Measurements from ENCODE around the gene PTPRF.
"Not testable (repeated sequence)": the region's sequence is repeated elsewhere in the genome, so short reads cannot be mapped to it uniquely, and the experiment has no call there.

The PTPRF gene

GRCh38 chr1:43548285-43549271 lies 17.9 kb downstream of the PTPRF start:
- Histone ChIP-seq H3K27ac (no peak overlapping the region), H3K36me3 (replicated peaks) (peaks cover under 1% of the 10 kb centered on the region), H3K27me3 (replicated peaks) (no peaks in the 10 kb centered on the region), H3K4me3 (ENCODE audit: low read depth, low read length) (no peak overlapping the region)
- in situ Hi-C loops (cut with HindIII; ENCODE audit: low pct_ligation_motif_present, low sequenced_read_pairs) = no loop called here
- no peak for TF ChIP-seq CTCF (IDR thresholded peaks at IDR 0.05; ENCODE audit: low read depth, low read length, missing control alignments)
- DNase-seq = no peak

- H3K36me3 ChIP-seq (replicated peaks); DNase-seq; H3K27me3 ChIP-seq (replicated peaks); H3K27ac ChIP-seq; H3K4me3 ChIP-seq (ENCODE audit: low read depth, low read length); in situ Hi-C loops (cut with HindIII; ENCODE audit: low pct_ligation_motif_present, low sequenced_read_pairs): not testable (repeated sequence)
Observed at GRCh38 chr1:43549394-43549793, 18.7 kb downstream of the PTPRF start.

- H3K4me3 ChIP-seq (ENCODE audit: low read depth, low read length) = peak overlapping the region; percentile 20
- H3K27me3 ChIP-seq (replicated peaks) = no peaks in the 10 kb centered on the region
- in situ Hi-C loops (cut with HindIII; ENCODE audit: low pct_ligation_motif_present, low sequenced_read_pairs) = no loop called here
- peaks cover 7% of the 10 kb centered on the region for H3K36me3 ChIP-seq (replicated peaks)
- no peak overlapping the region for H3K27ac ChIP-seq
- no peak for DNase-seq
- no peak for TF ChIP-seq CTCF (IDR thresholded peaks at IDR 0.05; ENCODE audit: low read depth, low read length, missing control alignments)
Observed at GRCh38 chr1:43549921-43550597, 19.4 kb downstream of the PTPRF start.

GRCh38 chr1:43550598-43551246 lies 20.0 kb downstream of the PTPRF start:
- H3K36me3 ChIP-seq (replicated peaks) = peaks cover 7% of the 10 kb centered on the region
- no peak overlapping the region for H3K4me3 ChIP-seq (ENCODE audit: low read depth, low read length)
- H3K27me3 ChIP-seq (replicated peaks) = no peaks in the 10 kb centered on the region
- H3K27ac ChIP-seq = no peak overlapping the region
- in situ Hi-C loops (cut with HindIII; ENCODE audit: low pct_ligation_motif_present, low sequenced_read_pairs) = no loop called here
- TF ChIP-seq CTCF (IDR thresholded peaks at IDR 0.05; ENCODE audit: low read depth, low read length, missing control alignments) = no peak
- no peak for DNase-seq

GRCh38 chr1:43551396-43551888 lies 20.8 kb downstream of the PTPRF start:
- Histone ChIP-seq H3K27ac (no peak overlapping the region), H3K4me3 (ENCODE audit: low read depth, low read length) (no peak overlapping the region), H3K27me3 (replicated peaks) (no peaks in the 10 kb centered on the region), H3K36me3 (replicated peaks) (peaks cover 9% of the 10 kb centered on the region)
- no peak for DNase-seq
- in situ Hi-C loops (cut with HindIII; ENCODE audit: low pct_ligation_motif_present, low sequenced_read_pairs) = no loop called here
- TF ChIP-seq CTCF (IDR thresholded peaks at IDR 0.05; ENCODE audit: low read depth, low read length, missing control alignments) = no peak

All from brain microvascular endothelial cell (primary cell).